GM19035 (cell line): Measurements from ENCODE around the gene RAB9A.
A peak's percentile ranks its signal among the peaks of the same experiment; 100 is the strongest.
"Not testable (repeated sequence)": the region's sequence is repeated elsewhere in the genome, so short reads cannot be mapped to it uniquely, and the experiment has no call there.

Experiments used
- ATAC-seq: cut with Tn5 transposase; IDR thresholded peaks from one replicate; pipeline ENCODE4 v1.9.1; 2021; ENCODE audit not compliant: unreplicated experiment

Gene RAB9A

GRCh38 chrX:13688958-13689740, at the start of gene RAB9A:
Gene RAB9A, plus strand, starts transcription at chrX:13689128. Its CDS starts 19,619 bp downstream, at chrX:13708747.
- ATAC-seq, result peak; percentile 67

- not testable (repeated sequence) for ATAC-seq
These were observed 47.2 kb upstream of the RAB9A start for GRCh38 chrX:13641684-13642083.

- no peak for ATAC-seq
These were observed 43.3 kb upstream of the RAB9A start for GRCh38 chrX:13645464-13646153.

- no peak for ATAC-seq
These were observed 42.8 kb upstream of the RAB9A start for GRCh38 chrX:13646154-13646549.

- ATAC-seq, result no peak
These were observed 41.2 kb upstream of the RAB9A start for GRCh38 chrX:13647709-13648212.

GRCh38 chrX:13648336-13648735, 40.6 kb upstream of the RAB9A start:
- not testable (repeated sequence) for ATAC-seq

GRCh38 chrX:13649838-13650237, 39.1 kb upstream of the RAB9A start:
- ATAC-seq, result no peak

- ATAC-seq, result no peak
These were observed 38.6 kb upstream of the RAB9A start for GRCh38 chrX:13650318-13650717.

- ATAC-seq, result no peak
These were observed 37.8 kb upstream of the RAB9A start for GRCh38 chrX:13651150-13651549.

GRCh38 chrX:13652287-13652793, 36.6 kb upstream of the RAB9A start:
- peak; percentile 6 for ATAC-seq

- peak; percentile 95 for ATAC-seq
These were observed 35.9 kb upstream of the RAB9A start, which contains the start of gene TCEANC for GRCh38 chrX:13652850-13653693. Gene TCEANC, plus strand, starts transcription at chrX:13653141. Its CDS starts 9,368 bp downstream, at chrX:13662509.

- ATAC-seq, result no peak
These were observed 34.8 kb upstream of the RAB9A start for GRCh38 chrX:13654116-13654515.

- no peak for ATAC-seq
These were observed 33.3 kb upstream of the RAB9A start for GRCh38 chrX:13655674-13656073.

- ATAC-seq, result no peak
These were observed 30.3 kb upstream of the RAB9A start for GRCh38 chrX:13658602-13659001.

- ATAC-seq, result no peak
These were observed 29.9 kb upstream of the RAB9A start for GRCh38 chrX:13659063-13659462.

- ATAC-seq, result peak; percentile 30
These were observed 27.1 kb upstream of the RAB9A start for GRCh38 chrX:13661735-13662288.

GRCh38 chrX:13662355-13662791, 26.6 kb upstream of the RAB9A start:
- ATAC-seq, result peak; percentile 61

- no peak for ATAC-seq
These were observed 24.9 kb upstream of the RAB9A start for GRCh38 chrX:13664020-13664419.

GRCh38 chrX:13666836-13667235, 22.1 kb upstream of the RAB9A start:
- ATAC-seq, result no peak

- no peak for ATAC-seq
These were observed 21.0 kb upstream of the RAB9A start for GRCh38 chrX:13667919-13668318.
